Adrenal gland (tissue), 5 donors: ENCODE measurements around the gene KLHL42.

Experiments
- POLR2A ChIP-seq, 2 donors: fragments of 450-650 bp; IDR thresholded peaks; one replicate each; pipeline ENCODE4 v1.6.1; 2017; ENCODE audit warnings: antibody characterized with exemption in 2 of 2, mild to moderate bottlenecking in 2 of 2, moderate library complexity in 1 of 2
- TF ChIP-seq, protein P1 (sequence below), 6 experiments: fragments of 450-650 bp in 4 of 6; fragments of 200-600 bp in 2 of 6; sonication (generic) in 1 of 6; IDR thresholded peaks; 1 replicate in 5 of 6; 2 replicates in 1 of 6; pipeline versions ENCODE4 v1.5.1 to v1.8.0; 2016 to 2021; ENCODE audit warnings: antibody characterized with exemption in 6 of 6, mild to moderate bottlenecking in 2 of 6, moderate library complexity in 1 of 6
- donor health status: DM: no; HTN: no; CAD: no.

DNA sequence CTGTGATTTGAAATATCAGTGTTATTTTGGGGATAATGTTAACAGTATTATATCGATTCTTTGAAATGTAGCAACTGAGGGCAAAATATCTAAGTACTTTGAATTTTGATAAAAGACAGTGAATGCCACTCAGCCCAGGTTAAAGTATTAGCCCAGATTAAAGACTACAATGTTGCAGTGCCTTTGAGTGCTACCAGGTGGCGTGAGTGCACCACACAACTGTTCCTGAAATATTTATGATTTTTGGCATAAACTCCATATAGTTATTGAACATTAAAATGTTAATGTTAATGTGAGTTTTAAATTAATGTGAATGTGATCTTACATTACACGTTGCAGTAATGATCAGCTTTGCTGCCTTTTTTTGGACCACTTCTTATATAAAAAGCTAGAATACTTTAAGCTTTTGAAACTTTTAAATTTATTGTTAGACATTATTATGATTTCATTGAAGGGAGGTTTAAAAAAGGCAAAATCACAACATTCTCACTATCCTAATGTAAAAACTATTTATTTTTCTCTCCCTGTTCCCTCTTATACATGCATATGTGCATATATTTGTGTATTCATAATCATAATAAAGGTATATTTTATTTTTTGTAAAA, 46.9 kb upstream of the KLHL42 start:
- TF ChIP-seq, protein P1, sequence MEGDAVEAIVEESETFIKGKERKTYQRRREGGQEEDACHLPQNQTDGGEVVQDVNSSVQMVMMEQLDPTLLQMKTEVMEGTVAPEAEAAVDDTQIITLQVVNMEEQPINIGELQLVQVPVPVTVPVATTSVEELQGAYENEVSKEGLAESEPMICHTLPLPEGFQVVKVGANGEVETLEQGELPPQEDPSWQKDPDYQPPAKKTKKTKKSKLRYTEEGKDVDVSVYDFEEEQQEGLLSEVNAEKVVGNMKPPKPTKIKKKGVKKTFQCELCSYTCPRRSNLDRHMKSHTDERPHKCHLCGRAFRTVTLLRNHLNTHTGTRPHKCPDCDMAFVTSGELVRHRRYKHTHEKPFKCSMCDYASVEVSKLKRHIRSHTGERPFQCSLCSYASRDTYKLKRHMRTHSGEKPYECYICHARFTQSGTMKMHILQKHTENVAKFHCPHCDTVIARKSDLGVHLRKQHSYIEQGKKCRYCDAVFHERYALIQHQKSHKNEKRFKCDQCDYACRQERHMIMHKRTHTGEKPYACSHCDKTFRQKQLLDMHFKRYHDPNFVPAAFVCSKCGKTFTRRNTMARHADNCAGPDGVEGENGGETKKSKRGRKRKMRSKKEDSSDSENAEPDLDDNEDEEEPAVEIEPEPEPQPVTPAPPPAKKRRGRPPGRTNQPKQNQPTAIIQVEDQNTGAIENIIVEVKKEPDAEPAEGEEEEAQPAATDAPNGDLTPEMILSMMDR (IDR thresholded peaks at IDR 0.05) = peak; percentile 63 to 90 (median 86)
- no peak for TF ChIP-seq POLR2A (IDR thresholded peaks at IDR 0.05)
